A673 (cell line): Measurements from ENCODE around the gene DGAT2.

Experiments
- CTCF ChIP-seq: fragments of 300-800, 200-600 bp; sonication (generic); conservative IDR thresholded peaks from 2 replicates; pipeline ENCODE4 v1.5.1; 2017; ENCODE audit warnings: low read depth, mild to moderate bottlenecking, antibody characterized with exemption, low read length, moderate library complexity, mixed read lengths
- EZH2 ChIP-seq: fragments of 200-600 bp; sonication (generic); IDR thresholded peaks from 2 replicates; pipeline ENCODE4 v1.6.1; 2017; ENCODE audit warnings: borderline replicate concordance, low read depth, mild to moderate bottlenecking, mixed read lengths, antibody characterized with exemption, low read length; ENCODE audit not compliant: poor library complexity, severe bottlenecking

- TF ChIP-seq EZH2 (no peak), CTCF (no peak)
These were observed 81.3 kb downstream of the DGAT2 start for GRCh38 chr11:75849894-75850293.
